Ovary (tissue), 9 donors: ENCODE measurements around the gene PRPF8. TPM values are rescaled to one million over a fixed set of nuclear protein-coding genes. Genes with fewer than 3 reads are reported as not detected.

ENCODE experiments used
- DNase-seq, 5 donors: peaks; one replicate each; pipeline ENCODE4 v3.0.0-alpha.2; 2019 to 2020
- H3K27ac ChIP-seq, 2 donors: fragments of 200-600 bp; one replicate each; pipeline versions ENCODE4 v1.5.1 to v1.8.0; 2019 to 2022
- H3K27me3 ChIP-seq: fragments of 200-600 bp; one replicate; pipeline ENCODE4 v1.8.0; 2022
- H3K36me3 ChIP-seq: fragments of 200-600 bp; sonication (generic); one replicate; pipeline ENCODE4 v1.5.1; 2019
- H3K4me1 ChIP-seq: one replicate; pipeline ENCODE4 v1.8.1; 2013; ENCODE audit warnings: mild to moderate bottlenecking, moderate library complexity; ENCODE audit not compliant: insufficient read depth
- H3K4me3 ChIP-seq: fragments of 200-600 bp; sonication (generic); one replicate; pipeline ENCODE4 v1.5.1; 2017
- H3K9me3 ChIP-seq, 2 donors: fragments of 200-600 bp in 1 of 2; sonication (generic) in 1 of 2; one replicate each; pipeline versions ENCODE4 v1.5.1 to v1.8.1; 2013 to 2019; ENCODE audit warnings: mild to moderate bottlenecking in 1 of 2, moderate library complexity in 1 of 2
- EP300 ChIP-seq: sonication (generic); formaldehyde crosslinking; IDR thresholded peaks from one replicate; pipeline ENCODE4 v1.6.1; 2017; ENCODE audit warnings: antibody characterized with exemption
- POLR2A ChIP-seq: fragments of 450-650 bp; IDR thresholded peaks from one replicate; pipeline ENCODE4 v1.6.1; 2017; ENCODE audit warnings: antibody characterized with exemption, mild to moderate bottlenecking, moderate library complexity
- WGBS, 3 donors: extraction: QIAGEN DNeasy Blood & Tissue Kit in 1 of 3; methylation state at CpG; one replicate each; pipeline versions ENCODE4 v1.1.5 to v1.1.7; 2013 to 2017; 5-methylcytosine and 5-hydroxymethylcytosine counted together
- intact Hi-C, 4 donors: fragments of 100-400 bp; cut with DNase I; formaldehyde crosslinking; loops; one replicate each; pipeline versions ENCODE4 v1.11.0 to v1.15.1; 2022 to 2023
- polyA plus RNA-seq, 2 donors: library from polyadenylated mRNA; stranded (reverse); fragments of 200-250 nt in 1 of 2; fragments of 350-450 nt in 1 of 2; fragmentation: Illumina TruSeq in 1 of 2; extraction: RNeasy Lipid Tissue Mini Kit (QIAGEN cat#74804) in 1 of 2; gene quantifications; one replicate each; pipeline ENCODE4 v1.2.3, GENCODE V29; 2013 to 2014
- total RNA-seq, 7 donors: library from RNA; depleted of rRNA in 2 of 7; stranded (reverse); fragments of >200 nt in 2 of 7; fragmentation: NEBNext Ultra II Directional in 3 of 7; extraction: Animal tissue kit (Norgen Biotek cat#: 25700) in 3 of 7; gene quantifications; one replicate each; pipeline versions ENCODE4 v1.1.0 to v1.2.4, GENCODE V29; 2016 to 2023
- TF ChIP-seq, protein P1 (sequence below), 3 donors: fragments of 450-650 bp in 2 of 3; fragments of 200-600 bp in 1 of 3; IDR thresholded peaks; one replicate each; pipeline versions ENCODE4 v1.5.1 to v1.8.0; 2016 to 2022; ENCODE audit warnings: antibody characterized with exemption in 3 of 3, mild to moderate bottlenecking in 1 of 3
- donor health status: DM: no; HTN: no; CAD: no; lungs with moderate emphysema.
- donor health status: DM: no; HTN: no; CAD: no.
- donor health status: Bipolar disorder and iron deficiency.
- donor health status: DM: yes; HTN: yes; CAD: no.
- donor health status: DM: no; HTN: no; CAD: no.
- donor health status: DM: yes; HTN: yes; CAD: no.

PRPF8 gene
- total and polyA plus RNA-seq, 9 donors = 146 to 379 (median 276) TPM

DNA sequence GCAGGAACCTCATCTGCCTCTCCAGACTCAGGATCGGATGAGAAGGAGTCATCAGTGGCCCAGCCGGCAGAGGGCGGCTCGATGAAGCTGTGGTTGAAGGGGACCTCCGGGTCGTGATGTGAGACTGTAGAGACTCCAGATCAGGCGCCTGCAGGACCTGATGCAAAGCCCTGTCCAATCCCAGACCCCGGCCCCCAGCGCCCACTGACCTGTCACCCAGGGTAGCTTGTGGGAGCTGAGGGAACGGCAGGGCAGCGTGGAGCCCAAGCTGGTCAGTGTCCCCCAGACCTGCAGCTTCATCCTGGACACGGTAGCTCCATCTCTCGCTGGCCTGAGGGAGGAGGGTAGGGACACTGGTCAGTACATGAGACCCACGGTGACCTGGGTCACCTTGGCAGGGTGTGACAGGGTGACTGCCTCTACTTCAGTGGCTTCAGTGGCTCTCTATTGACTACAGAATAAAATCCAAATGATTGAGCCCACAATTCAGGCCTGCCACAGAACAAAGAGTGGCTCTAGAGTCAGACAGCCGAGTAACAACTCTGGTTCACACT is 47.9 kb downstream of the PRPF8 start:
- DNase-seq = no peak
- H3K4me1 ChIP-seq = no peaks in the 10 kb centered on the region
- no peak overlapping the region for H3K4me3 ChIP-seq
- H3K36me3 ChIP-seq = no peaks in the 10 kb centered on the region
- H3K27me3 ChIP-seq = no peaks in the 10 kb centered on the region
- H3K9me3 ChIP-seq = no peaks in the 10 kb centered on the region
- WGBS, 3 donors = 86 to 87% (median 87%) methylated on average over 15 of the region's 15 CpGs
- H3K27ac ChIP-seq = no peak overlapping the region
- intact Hi-C loops = no loop called here
- TF ChIP-seq POLR2A (no peak), EP300 (no peak)
- TF ChIP-seq, protein P1, sequence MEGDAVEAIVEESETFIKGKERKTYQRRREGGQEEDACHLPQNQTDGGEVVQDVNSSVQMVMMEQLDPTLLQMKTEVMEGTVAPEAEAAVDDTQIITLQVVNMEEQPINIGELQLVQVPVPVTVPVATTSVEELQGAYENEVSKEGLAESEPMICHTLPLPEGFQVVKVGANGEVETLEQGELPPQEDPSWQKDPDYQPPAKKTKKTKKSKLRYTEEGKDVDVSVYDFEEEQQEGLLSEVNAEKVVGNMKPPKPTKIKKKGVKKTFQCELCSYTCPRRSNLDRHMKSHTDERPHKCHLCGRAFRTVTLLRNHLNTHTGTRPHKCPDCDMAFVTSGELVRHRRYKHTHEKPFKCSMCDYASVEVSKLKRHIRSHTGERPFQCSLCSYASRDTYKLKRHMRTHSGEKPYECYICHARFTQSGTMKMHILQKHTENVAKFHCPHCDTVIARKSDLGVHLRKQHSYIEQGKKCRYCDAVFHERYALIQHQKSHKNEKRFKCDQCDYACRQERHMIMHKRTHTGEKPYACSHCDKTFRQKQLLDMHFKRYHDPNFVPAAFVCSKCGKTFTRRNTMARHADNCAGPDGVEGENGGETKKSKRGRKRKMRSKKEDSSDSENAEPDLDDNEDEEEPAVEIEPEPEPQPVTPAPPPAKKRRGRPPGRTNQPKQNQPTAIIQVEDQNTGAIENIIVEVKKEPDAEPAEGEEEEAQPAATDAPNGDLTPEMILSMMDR (IDR thresholded peaks at IDR 0.05) = no peak

DNA sequence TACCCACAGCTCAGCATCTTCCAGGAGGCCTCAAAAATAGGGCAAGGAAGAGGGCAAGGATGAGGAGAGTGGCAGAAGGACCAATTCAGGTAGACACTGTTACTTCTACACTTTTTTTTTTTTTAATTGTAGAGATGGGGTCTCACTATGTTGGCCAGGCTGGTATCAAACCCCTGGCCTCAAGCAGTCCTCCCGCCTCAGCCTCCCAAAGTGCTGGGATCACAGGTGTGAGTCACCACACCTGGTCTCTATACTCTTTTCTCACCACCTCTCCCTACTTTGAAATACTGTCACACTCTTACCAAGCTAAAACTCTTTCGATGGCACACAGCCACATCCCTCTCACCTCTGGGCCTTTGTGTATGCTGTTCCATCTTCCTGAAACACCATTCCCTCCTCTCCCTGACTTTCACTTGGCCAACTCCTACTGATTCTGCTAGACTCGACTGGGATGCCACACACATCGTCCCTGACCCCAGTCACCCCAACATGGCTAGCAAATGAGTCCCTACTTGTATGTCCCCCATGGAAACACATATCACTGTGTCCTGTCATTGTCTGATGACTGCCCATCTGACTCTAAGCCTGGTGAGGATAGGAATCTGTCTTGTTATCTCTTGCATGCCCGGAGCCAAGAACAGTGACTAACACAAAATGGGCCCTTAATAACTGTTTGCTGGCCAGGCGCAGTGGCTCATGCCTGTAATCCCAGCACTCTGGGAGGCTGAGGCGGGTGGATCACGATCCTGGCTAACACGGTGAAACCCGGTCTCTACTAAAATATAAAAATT is 48.8 kb downstream of the PRPF8 start:
- no peaks in the 10 kb centered on the region for H3K36me3 ChIP-seq
- intact Hi-C loops = no loop called here
- no peak for DNase-seq

DNA sequence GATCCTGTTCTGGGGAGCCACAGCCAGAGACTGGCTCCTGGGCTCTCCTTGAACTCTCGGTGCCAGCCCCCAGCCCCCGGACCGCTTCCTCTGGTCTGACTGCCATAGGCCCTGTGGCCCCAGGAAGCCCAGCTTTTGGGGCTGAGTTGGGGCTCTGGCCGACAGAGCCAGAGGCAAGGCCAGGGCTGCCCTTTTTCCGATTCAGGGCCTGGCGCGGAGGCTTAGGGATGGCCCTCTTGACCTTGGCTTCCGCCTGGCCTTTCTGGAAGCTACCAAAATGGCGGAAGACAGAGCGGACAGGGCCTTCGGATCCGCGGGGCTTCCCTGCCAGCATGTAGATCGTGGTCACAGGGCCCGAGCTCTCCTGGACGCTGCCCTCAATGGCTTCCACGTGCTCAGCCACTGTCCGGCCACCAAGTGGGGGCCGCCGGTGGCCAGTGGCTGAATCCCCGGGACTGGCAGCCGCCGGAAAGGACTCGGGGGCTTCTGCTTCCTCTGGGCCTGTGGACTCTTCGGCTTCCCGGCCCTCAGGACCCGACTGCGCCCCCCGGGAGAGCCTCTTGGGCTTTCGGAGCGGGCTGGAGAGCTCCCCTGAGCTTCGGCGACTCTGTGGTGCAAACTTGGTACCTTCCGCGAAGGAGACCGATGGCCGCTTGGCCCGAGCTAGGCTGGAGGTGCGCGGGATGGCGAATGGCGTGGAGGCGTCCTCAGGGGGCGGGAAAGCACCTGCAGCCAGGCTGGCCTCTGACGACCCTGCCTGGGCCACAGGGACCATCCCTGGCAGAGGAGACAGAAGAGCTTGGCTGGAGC is 49.6 kb downstream of the PRPF8 start:
- intact Hi-C loops = no loop called here
- peak in 1 of 5 donors; percentile 26 for DNase-seq
- 92 to 96% (median 95%) methylated on average over 43 to 45 of the region's 45 CpGs for whole genome bisulfite sequencing, 3 donors
- H3K4me3 ChIP-seq = no peak overlapping the region
- H3K27ac ChIP-seq = no peak overlapping the region
- H3K9me3 ChIP-seq = no peaks in the 10 kb centered on the region
- H3K36me3 ChIP-seq = no peaks in the 10 kb centered on the region
- TF ChIP-seq EP300 = no peak
- H3K27me3 ChIP-seq = no peaks in the 10 kb centered on the region
- no peaks in the 10 kb centered on the region for H3K4me1 ChIP-seq

More for the DNA sequence above, 48.8 kb downstream of the PRPF8 start:
- no peak overlapping the region for H3K27ac ChIP-seq
- H3K4me1 ChIP-seq = no peaks in the 10 kb centered on the region
- H3K27me3 ChIP-seq = no peaks in the 10 kb centered on the region
- WGBS, 3 donors = 85 to 87% (median 86%) methylated on average over 10 of the region's 10 CpGs
- H3K4me3 ChIP-seq = no peak overlapping the region
- TF ChIP-seq EP300 = no peak
- TF ChIP-seq, protein P1 (IDR thresholded peaks at IDR 0.05) = no peak
- no peak for TF ChIP-seq POLR2A
- H3K9me3 ChIP-seq = no peaks in the 10 kb centered on the region

DNA sequence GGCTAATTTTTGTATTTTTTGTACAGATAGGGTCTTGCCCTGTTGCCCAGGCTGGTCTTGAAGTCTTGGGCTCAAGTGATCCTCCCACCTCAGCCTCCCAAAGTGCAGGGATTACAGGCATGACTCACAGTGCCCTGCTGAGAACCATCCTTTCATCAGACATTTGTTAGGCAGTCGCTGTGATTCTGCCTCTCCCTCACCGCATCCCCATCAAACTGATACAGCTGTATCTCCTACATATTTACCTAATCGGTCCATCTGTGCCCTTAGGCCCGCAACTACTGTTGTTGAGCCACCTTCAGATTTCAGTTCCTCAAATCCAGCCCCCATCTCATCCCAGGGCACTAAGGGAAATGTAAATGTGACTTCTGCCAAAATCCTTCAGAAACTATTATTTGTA is 54.0 kb downstream of the PRPF8 start:
- Histone ChIP-seq H3K27me3 (no peaks in the 10 kb centered on the region), H3K9me3 (no peaks in the 10 kb centered on the region), H3K4me3 (no peak overlapping the region), H3K4me1 (peaks cover 3% of the 10 kb centered on the region), H3K27ac (no peak overlapping the region), H3K36me3 (no peaks in the 10 kb centered on the region)
- TF ChIP-seq EP300 = no peak
- TF ChIP-seq, protein P1 (IDR thresholded peaks at IDR 0.05) = no peak
- no peak for TF ChIP-seq POLR2A
- 82 to 86% (median 83%) methylated on average over 4 of the region's 4 CpGs for WGBS, 3 donors
- DNase-seq = no peak
- intact Hi-C loops = no loop called here
